Measurements from ENCODE around the gene ZNF101. TPM values are rescaled to one million over a fixed set of nuclear protein-coding genes. Genes with fewer than 3 reads are reported as not detected.
A peak's percentile ranks its signal among the peaks of the same experiment; 100 is the strongest.

The ZNF101 gene
- total RNA-seq, 3 donors from 2014 or later = 11.4 to 15.6 (median 14.6) TPM

GRCh38 chr19:19644054-19644388 is 24.6 kb upstream of the ZNF101 start:
- Histone ChIP-seq H3K9me3 (no peaks in the 10 kb centered on the region), H3K36me3 (ENCODE audit: low read depth) (no peaks in the 10 kb centered on the region), H3K4me3 (no peak overlapping the region), H3K4me1 (ENCODE audit: low read depth) (no peaks in the 10 kb centered on the region)
- TF ChIP-seq, protein P1, sequence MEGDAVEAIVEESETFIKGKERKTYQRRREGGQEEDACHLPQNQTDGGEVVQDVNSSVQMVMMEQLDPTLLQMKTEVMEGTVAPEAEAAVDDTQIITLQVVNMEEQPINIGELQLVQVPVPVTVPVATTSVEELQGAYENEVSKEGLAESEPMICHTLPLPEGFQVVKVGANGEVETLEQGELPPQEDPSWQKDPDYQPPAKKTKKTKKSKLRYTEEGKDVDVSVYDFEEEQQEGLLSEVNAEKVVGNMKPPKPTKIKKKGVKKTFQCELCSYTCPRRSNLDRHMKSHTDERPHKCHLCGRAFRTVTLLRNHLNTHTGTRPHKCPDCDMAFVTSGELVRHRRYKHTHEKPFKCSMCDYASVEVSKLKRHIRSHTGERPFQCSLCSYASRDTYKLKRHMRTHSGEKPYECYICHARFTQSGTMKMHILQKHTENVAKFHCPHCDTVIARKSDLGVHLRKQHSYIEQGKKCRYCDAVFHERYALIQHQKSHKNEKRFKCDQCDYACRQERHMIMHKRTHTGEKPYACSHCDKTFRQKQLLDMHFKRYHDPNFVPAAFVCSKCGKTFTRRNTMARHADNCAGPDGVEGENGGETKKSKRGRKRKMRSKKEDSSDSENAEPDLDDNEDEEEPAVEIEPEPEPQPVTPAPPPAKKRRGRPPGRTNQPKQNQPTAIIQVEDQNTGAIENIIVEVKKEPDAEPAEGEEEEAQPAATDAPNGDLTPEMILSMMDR (IDR thresholded peaks at IDR 0.05) = no peak
- DNase-seq (no peak), ATAC-seq (no peak)
- intact Hi-C loops (cut with DNase I, micrococcal nuclease) = loop anchor here (5.0 kb wide), 1 partner anchor 112 kb away; no protein-coding TSS in a partner anchor

- no peak overlapping the region for H3K4me3 ChIP-seq
- no peak for DNase-seq
- H3K9me3 ChIP-seq = no peaks in the 10 kb centered on the region
- no peaks in the 10 kb centered on the region for H3K4me1 ChIP-seq (ENCODE audit: low read depth)
- TF ChIP-seq, protein P1 (IDR thresholded peaks at IDR 0.05) = no peak
- no peaks in the 10 kb centered on the region for H3K36me3 ChIP-seq (ENCODE audit: low read depth)
- ATAC-seq = no peak
- intact Hi-C loops (cut with DNase I, micrococcal nuclease) = no loop called here
These were observed 23.3 kb upstream of the ZNF101 start for GRCh38 chr19:19645233-19645870.

DNA sequence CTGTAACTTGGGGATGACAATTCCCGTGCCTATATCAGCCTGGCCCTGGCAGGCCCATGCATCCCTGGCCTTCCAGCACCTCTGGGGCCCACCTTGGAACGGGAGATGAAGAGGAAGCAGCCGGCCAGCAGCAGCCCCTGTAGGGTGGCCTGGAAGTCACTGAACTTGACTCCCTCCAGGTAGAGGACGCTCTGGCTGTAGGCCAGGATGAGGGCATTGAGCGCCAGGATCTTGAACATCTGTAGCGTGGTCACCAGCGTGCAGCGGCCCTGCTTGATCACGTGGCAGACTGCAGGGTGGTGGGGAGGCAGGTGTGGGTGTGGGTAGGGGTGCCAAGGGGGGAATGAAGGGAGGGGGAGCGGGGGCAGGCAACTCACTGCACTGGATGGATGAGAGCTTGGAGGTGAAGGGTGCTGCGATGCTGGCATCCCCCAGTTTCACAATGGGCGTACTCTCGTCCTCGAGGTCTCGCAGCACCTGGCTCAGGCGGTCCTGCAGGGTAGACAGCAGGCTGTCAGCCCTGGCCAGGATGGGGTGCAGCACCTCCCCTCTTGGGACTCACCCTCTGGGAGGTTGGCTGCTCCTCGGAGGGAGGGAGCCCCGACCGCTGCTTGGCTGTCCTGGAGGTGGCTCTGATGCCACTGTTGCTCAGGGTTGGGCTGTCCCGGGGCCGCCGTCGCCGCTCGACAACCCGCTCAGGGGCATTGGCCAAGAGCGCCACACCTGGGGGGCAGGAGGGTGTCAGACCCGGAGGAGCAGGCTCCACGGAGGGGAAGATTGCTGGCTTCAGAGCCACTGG is 21.4 kb upstream of the ZNF101 start:
- no peaks in the 10 kb centered on the region for H3K4me1 ChIP-seq (ENCODE audit: low read depth)
- DNase-seq (peak in 1 of 3 donors; percentile 50), ATAC-seq (no peak)
- TF ChIP-seq, protein P1 (IDR thresholded peaks at IDR 0.05) = no peak
- no peaks in the 10 kb centered on the region for H3K9me3 ChIP-seq
- H3K4me3 ChIP-seq = no peak overlapping the region
- H3K36me3 ChIP-seq (ENCODE audit: low read depth) = no peaks in the 10 kb centered on the region
- intact Hi-C loops (cut with DNase I, micrococcal nuclease) = no loop called here

DNA sequence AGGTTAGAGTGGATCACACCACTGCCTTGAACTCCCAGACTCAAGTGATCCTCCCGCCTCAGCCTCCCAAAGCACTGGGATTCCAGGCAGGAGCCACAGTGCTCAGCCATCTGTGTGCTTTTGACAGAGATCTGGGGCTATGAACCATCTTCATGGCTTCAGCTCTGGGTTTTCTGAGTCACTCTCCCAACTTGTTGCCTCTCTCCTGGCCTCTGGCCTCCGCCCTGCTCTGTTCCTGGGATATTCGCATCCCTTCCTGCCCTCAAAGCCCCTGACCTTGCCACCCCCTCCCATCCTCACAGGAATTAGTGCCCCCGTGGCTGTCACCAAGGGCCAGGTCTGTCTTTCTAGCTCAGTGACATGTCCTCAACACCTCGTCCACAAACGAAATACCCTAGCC is 19.5 kb upstream of the ZNF101 start:
- Histone ChIP-seq H3K4me3 (no peak overlapping the region), H3K36me3 (ENCODE audit: low read depth) (peaks cover 7% of the 10 kb centered on the region), H3K4me1 (ENCODE audit: low read depth) (no peaks in the 10 kb centered on the region), H3K9me3 (no peaks in the 10 kb centered on the region)
- intact Hi-C loops (cut with DNase I, micrococcal nuclease) = no loop called here
- TF ChIP-seq, protein P1 (IDR thresholded peaks at IDR 0.05) = no peak
- DNase-seq (no peak), ATAC-seq (no peak)

DNA sequence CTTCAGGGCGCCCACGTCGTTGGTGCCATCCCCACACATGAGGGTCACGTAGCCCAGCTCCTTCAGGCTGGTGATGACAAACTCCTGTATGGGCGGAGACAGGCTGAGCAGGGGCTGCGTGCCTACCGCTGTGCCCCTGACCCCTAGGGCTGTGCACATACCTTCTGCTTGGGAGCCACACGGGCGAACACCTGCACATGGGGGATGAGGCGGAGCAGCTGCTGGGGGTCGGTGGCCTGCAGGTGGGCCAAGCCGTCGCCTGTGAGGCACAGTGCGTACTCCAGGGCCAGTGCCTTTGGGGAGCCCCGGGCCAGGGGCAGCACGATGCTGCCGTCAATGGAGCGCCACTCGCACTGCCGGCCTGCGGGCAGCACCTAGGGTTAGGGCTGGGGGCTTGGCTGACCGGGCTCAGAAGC is 19.1 kb upstream of the ZNF101 start:
- DNase-seq = no peak
- Histone ChIP-seq H3K36me3 (ENCODE audit: low read depth) (peaks cover 7% of the 10 kb centered on the region), H3K4me1 (ENCODE audit: low read depth) (no peaks in the 10 kb centered on the region), H3K4me3 (no peak overlapping the region), H3K9me3 (no peaks in the 10 kb centered on the region)
- TF ChIP-seq, protein P1 (IDR thresholded peaks at IDR 0.05) = no peak
- ATAC-seq = no peak
- intact Hi-C loops (cut with DNase I, micrococcal nuclease) = no loop called here
